Measurements from ENCODE around the gene CCL22.

Gene CCL22

DNA sequence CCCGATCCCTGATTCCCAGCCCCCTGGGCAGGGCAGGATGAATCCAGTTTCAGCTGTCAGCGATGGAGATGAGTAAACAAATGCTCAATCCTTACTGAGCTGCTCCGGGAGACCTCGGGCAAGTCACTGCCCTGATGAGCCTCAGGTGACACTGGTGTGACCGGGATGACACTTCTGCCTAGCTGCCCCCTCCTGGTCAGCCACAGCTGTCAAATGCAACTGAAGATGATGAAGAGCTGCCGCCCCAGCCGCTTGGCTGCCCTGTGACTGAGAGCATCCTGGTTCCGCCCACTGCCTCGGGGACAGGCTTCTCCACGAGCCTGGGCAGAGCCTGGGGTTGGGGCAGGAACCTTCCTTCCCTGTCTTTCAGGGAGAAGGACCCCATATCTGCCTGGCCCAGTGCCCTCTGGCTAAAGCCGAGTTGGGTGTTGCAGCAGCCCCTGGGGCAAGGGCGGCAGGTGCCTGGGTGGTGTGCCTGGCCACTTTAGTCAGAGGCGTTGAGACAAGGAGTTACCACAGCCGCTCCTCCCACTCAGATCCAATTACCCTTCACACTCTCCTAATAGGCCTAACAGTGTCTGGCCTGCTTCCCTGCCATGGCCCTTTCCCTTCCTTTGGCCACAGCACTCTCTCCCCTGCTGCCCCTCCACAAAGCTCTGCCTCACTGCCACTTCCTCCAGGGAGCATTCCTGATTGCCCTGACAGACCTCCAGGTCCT is 51.4 kb downstream of the CCL22 start:
- no peaks in the 10 kb centered on the region for H3K27me3 ChIP-seq (replicated peaks; ENCODE audit: control insufficient read depth, insufficient read depth, low read length)
- TF ChIP-seq, protein P1, sequence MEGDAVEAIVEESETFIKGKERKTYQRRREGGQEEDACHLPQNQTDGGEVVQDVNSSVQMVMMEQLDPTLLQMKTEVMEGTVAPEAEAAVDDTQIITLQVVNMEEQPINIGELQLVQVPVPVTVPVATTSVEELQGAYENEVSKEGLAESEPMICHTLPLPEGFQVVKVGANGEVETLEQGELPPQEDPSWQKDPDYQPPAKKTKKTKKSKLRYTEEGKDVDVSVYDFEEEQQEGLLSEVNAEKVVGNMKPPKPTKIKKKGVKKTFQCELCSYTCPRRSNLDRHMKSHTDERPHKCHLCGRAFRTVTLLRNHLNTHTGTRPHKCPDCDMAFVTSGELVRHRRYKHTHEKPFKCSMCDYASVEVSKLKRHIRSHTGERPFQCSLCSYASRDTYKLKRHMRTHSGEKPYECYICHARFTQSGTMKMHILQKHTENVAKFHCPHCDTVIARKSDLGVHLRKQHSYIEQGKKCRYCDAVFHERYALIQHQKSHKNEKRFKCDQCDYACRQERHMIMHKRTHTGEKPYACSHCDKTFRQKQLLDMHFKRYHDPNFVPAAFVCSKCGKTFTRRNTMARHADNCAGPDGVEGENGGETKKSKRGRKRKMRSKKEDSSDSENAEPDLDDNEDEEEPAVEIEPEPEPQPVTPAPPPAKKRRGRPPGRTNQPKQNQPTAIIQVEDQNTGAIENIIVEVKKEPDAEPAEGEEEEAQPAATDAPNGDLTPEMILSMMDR (IDR thresholded peaks at IDR 0.05; ENCODE audit: insufficient read depth, low read length, poor library complexity, severe bottlenecking) = no peak
- DNase-seq (ENCODE audit: extremely low read depth, insufficient read length) = no peak
- no peak overlapping the region for H3K4me3 ChIP-seq (replicated peaks; ENCODE audit: low read depth, low read length)
- H3K36me3 ChIP-seq (ENCODE audit: control insufficient read depth, insufficient read depth, low read length) = no peaks in the 10 kb centered on the region

DNA sequence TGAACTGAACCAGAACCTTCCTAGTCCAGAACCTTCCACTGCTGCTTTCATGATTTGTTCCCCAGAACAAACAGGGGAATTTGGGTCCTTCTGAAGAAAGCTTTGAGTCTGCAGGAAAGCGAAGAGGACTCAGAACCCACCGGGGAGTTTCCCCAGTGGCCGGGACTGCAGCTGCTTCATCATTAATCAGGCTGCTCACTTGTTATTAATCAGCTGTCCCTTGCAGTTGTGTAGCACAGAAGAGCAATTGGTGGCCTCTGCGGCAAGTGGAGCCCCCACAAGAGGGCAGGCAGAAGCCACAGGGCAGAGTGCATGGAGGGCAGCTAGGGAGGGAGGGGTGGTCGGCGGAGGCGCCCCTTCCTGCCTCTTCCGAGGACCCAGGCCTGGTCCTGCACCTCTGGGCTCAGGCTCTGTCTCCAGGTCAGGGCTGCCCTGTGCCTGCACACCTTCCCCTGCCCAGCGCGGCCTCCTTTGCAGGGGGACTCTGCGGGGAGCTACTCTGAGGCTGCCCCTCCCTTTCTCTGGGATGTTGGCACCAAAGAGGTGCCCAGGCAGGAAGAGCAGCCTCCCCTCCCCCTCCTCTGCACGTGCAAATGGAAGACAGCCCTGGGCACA is 52.9 kb downstream of the CCL22 start:
- Histone ChIP-seq H3K4me3 (replicated peaks; ENCODE audit: low read depth, low read length) (no peak overlapping the region), H3K27me3 (replicated peaks; ENCODE audit: control insufficient read depth, insufficient read depth, low read length) (no peaks in the 10 kb centered on the region), H3K36me3 (ENCODE audit: control insufficient read depth, insufficient read depth, low read length) (no peaks in the 10 kb centered on the region)
- TF ChIP-seq, protein P1 (IDR thresholded peaks at IDR 0.05; ENCODE audit: insufficient read depth, low read length, poor library complexity, severe bottlenecking) = no peak
- peak; percentile 60 for DNase-seq (ENCODE audit: extremely low read depth, insufficient read length)

DNA sequence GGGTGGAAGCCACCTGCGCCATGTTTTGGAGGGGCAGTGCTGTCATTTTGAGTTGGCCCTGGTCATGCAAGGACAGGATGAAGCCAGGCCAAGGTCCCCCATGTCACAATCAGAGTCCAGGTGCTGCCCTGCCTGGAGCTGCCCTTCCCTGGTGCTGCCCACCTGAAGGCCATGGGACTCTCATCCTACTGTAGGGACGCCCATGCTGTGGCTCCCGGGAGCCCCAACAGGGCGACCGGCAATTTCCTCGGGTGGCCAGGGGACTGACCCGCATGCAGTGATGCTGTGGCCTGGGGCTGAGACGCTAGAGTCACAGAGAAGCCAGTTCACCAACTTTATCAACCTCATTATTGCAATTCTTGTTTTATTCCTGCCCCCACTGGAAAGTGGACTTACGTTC is 54.0 kb downstream of the CCL22 start:
- H3K27me3 ChIP-seq (replicated peaks; ENCODE audit: control insufficient read depth, insufficient read depth, low read length) = no peaks in the 10 kb centered on the region
- no peak for DNase-seq (ENCODE audit: extremely low read depth, insufficient read length)
- H3K36me3 ChIP-seq (ENCODE audit: control insufficient read depth, insufficient read depth, low read length) = no peaks in the 10 kb centered on the region
- H3K4me3 ChIP-seq (replicated peaks; ENCODE audit: low read depth, low read length) = no peak overlapping the region
- TF ChIP-seq, protein P1 (IDR thresholded peaks at IDR 0.05; ENCODE audit: insufficient read depth, low read length, poor library complexity, severe bottlenecking) = no peak

DNA sequence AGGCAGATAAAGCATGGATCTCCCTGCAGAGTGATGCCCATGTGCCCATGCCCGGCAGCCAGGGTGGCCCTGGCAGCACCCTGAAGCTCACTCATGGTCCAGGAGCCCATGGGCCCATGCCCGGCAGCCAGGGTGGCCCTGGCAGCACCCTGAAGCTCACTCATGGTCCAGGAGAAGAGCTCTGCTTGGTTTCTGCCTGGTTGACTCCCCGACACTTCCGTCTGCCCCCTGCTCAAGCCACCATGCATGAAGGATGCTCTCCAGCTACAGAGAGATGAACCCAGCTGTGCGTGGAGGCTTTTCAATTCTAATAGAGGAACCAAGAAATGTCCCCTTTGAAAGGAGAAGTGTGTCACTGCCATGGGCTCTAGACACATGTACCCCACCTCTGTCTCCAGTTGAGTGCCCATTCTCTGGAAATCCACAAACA is 54.7 kb downstream of the CCL22 start:
- no peaks in the 10 kb centered on the region for H3K27me3 ChIP-seq (replicated peaks; ENCODE audit: control insufficient read depth, insufficient read depth, low read length)
- DNase-seq (ENCODE audit: extremely low read depth, insufficient read length) = peak; percentile 80
- TF ChIP-seq, protein P1 (IDR thresholded peaks at IDR 0.05; ENCODE audit: insufficient read depth, low read length, poor library complexity, severe bottlenecking) = no peak
- H3K36me3 ChIP-seq (ENCODE audit: control insufficient read depth, insufficient read depth, low read length) = no peaks in the 10 kb centered on the region
- H3K4me3 ChIP-seq (replicated peaks; ENCODE audit: low read depth, low read length) = no peak overlapping the region

DNA sequence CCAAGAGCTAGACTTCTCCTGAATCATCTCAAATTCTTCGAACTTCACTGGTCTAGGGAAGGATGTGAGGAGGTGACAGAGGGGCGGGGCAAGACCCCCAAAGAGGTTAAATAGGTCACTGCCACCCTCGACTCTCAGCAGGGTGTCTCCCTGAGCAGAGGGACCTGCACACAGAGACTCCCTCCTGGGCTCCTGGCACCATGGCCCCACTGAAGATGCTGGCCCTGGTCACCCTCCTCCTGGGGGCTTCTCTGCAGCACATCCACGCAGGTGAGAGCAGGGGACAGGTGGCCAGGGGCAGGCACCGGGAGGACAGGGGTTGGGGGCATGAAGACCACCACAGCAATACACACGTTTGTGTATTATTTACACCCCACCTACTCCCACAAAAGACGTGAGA is 55.1 kb downstream of the CCL22 start:
- no peak for DNase-seq (ENCODE audit: extremely low read depth, insufficient read length)
- Histone ChIP-seq H3K4me3 (replicated peaks; ENCODE audit: low read depth, low read length) (no peak overlapping the region), H3K27me3 (replicated peaks; ENCODE audit: control insufficient read depth, insufficient read depth, low read length) (no peaks in the 10 kb centered on the region), H3K36me3 (ENCODE audit: control insufficient read depth, insufficient read depth, low read length) (no peaks in the 10 kb centered on the region)
- TF ChIP-seq, protein P1 (IDR thresholded peaks at IDR 0.05; ENCODE audit: insufficient read depth, low read length, poor library complexity, severe bottlenecking) = no peak
